ENCODE data around the gene RUFY1.

GRCh38 chr5:179533907-179534306, 16.4 kb upstream of the RUFY1 start:
- TF ChIP-seq ZNF274 (IDR thresholded peaks at IDR 0.05; ENCODE audit: low read depth, low read length), result no peak
- TF ChIP-seq YY1 (IDR thresholded peaks at IDR 0.05; ENCODE audit: insufficient read depth, insufficient read length), result no peak
- no peak for TF ChIP-seq SUZ12 (IDR thresholded peaks at IDR 0.05; ENCODE audit: extremely low read depth, insufficient read depth, insufficient read length)
